Hematopoietic multipotent progenitor cell treated with erythropoietin and hydrocortisone succinate and interleukin-3 and kit ligand, for 8 days (in vitro differentiated cells): ENCODE data around the gene TESPA1.
A peak's percentile ranks its signal among the peaks of the same experiment; 100 is the strongest.
"Not testable (repeated sequence)": the region's sequence is repeated elsewhere in the genome, so short reads cannot be mapped to it uniquely, and the experiment has no call there.

Experiments used
- DNase-seq: peaks from one replicate; pipeline ENCODE4 v3.0.0-alpha.2; 2015

The TESPA1 gene

GRCh38 chr12:54981796-54982195 lies 2.8 kb downstream of the TESPA1 start:
- DNase-seq = no peak

DNA sequence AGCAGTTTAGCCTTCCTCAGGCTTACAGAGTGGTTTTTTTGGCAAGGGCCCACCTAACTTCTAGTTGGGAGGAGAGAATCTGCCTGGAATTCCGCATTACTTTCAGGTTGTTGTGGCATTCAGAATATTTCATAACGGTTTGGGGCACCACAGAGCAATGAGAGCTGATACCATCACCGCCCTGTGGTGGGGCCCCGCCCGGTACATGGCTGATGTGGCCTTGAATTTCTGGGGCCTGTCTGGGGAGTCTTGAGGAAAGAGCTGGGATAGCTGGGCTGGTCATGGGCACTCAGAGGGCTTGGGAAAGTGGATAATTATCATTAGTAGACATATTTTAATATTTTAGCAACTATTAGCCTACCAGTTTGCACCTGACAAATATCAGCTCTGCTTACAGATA lies 4.2 kb downstream of the TESPA1 start:
- peak; percentile 76 for DNase-seq

GRCh38 chr12:54977857-54978256 lies 6.7 kb downstream of the TESPA1 start:
- peak; percentile 73 for DNase-seq

DNA sequence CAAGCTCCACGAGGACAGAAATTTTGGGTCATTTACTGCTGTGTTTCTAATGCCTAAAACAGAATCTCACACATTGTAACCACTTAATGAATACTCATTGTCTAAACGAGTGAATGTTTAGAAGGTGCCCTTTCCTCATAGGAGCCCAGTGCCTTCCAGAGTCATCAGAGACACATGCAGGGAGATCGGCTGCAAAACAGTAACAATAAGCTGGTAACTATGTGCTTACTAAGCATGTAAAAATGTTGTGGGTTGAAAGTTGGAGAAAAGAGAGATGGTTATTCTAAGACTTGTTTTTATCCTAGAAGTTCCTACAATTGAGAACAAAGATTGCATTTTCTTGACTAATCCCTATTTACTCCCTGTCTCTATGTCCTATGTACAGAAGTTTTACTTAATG lies 7.4 kb downstream of the TESPA1 start:
- no peak for DNase-seq

GRCh38 chr12:54975875-54976274 lies 8.7 kb downstream of the TESPA1 start:
- DNase-seq = no peak

- DNase-seq = no peak
Measured at GRCh38 chr12:54975272-54975671, 9.3 kb downstream of the TESPA1 start.

GRCh38 chr12:54974279-54974678 lies 10.3 kb downstream of the TESPA1 start:
- DNase-seq = no peak

DNA sequence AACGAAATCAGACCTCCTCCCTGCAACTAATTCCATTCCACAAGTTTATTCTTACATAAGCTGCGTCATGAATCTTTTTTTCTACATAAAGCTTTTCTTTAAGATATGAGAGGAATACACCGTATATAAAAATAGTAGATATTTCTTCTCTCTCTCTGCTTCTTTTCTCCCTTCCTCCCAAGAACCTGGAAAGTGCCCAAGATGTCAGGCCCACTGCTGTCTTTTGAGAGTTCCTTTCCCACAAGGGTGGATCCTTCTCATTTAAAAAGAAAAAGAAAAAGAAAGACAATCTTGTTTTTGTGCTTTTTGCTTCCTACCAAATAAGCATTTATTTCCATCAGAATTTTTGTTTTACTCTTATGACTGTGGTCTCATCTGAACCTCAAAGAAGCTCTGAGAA lies 11.0 kb downstream of the TESPA1 start:
- no peak for DNase-seq

- DNase-seq = no peak
Measured at GRCh38 chr12:54970741-54971140, 13.8 kb downstream of the TESPA1 start.

GRCh38 chr12:54968181-54968730 lies 16.3 kb downstream of the TESPA1 start:
- no peak for DNase-seq

GRCh38 chr12:54967461-54967860 lies 17.1 kb downstream of the TESPA1 start:
- DNase-seq = peak; percentile 90

- DNase-seq = no peak
Measured at GRCh38 chr12:54961190-54961589, 23.4 kb downstream of the TESPA1 start.

DNA sequence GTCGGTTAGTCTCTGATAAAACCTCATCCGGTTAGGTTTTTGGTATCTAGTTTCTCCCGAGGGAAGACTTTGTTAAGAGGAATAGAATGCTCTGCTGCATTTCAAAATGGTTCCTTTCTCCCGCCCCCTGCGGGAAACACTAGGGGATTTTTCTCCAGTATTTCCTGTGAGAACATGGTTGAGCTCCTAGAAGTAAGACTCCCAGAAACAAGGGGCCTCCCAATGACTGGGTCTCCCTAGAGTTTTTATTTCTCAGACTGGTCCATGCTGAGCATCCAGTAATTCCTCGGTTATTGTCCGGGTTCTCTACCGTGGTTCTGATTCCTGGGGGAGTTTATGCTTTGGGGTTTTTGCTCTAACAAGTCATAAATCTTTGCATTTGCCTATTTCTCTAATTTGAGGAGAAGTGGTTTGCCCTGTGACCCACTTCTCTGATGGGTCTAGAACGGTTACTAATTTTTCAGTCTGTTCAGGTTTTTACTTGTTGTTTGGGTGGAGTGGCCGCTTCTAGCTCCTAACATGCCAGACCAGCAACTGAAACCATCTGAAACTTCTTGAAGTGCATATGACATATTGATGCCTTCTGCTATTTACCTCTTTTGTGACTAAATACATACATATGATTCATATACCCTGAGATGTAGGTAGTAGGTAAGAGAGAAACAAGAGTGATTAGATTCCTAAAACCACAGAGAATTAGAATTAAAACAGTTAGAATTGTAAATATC lies 25.1 kb downstream of the TESPA1 start:
- DNase-seq = no peak

DNA sequence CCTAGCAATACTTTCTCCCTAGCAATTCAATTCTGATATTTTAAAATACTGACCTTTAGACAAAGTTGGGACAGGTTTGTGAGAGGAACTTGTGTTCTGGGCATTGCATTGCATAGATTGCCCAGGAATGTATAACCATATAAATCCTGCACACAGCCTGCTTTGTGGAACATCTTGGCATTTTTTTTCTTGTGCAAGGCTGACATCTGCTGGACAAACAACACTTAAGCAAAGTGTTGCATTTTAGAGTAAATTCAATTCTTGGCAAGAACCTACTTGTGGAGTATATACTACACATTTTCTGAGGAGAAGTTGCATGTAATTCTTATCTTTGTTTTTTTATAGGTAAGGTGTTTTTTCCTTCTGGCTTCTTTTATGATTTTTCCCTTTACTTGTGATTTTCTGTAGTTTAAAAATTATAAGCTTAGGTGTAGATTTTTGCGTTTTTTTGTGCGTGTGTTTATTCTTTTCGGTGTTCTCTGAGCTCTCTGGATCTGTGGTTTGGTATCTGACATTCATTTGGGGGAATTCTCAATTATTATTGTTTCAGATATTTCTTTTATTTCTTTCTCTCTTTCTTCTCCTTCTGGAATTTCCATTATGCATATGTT lies 26.4 kb downstream of the TESPA1 start:
- peak; percentile 80 for DNase-seq

DNA sequence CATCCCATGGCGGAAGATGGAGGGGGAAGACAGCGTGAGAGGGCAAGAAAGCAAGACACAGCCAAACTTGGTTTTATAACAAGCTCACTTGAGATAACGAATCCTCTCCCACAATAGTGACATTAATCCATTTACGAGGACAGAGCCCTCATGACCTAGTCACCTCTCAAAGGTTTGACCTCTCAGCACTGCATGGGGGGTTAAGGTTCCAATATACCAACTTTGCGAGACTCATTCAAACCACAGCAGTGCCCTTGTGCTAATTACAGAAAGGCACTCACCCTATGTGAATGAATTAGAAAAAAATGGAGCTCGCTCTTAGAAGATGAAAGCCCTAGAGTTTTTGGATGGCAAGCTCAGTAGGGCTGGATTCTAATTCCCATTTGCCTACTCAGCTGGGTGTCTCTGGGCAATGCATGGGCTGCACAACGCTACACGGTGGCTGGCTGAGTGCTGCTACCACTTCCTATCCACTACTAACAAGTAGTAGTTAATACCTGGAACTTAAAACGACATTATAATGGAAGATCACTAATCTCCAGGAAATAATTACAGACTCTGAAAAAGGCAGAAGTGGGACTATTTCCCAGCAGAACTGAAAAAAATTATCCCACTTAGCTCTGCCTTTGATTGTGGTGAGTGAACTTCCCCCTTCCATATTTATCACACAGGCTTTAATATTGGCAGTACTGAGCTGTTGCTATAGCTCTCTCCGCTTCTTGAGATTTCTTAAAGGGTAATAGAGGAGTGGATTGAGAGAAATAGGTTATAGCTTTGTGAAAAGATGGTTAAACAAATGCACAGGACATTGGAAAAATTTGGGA lies 27.5 kb downstream of the TESPA1 start:
- DNase-seq = no peak

- no peak for DNase-seq
Measured at GRCh38 chr12:54956322-54956721, 28.2 kb downstream of the TESPA1 start.

DNA sequence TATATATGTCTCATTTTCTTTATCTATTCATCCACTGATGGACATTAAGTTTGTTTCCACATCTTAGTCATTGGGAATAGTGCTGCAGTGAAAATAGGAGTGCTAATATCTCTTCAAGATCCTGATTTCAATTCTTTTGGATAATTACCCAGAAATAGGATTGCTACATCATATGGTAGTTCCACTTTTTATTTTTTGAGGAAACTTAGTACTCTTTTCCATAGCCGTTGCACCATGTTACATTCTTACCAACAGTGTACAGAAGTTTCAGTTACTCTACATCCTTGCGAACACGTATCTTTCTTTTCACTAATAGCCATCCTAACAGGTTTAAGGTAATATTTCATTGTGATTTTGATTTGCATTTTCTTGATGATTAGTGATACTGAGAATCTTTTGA lies 29.8 kb downstream of the TESPA1 start:
- no peak for DNase-seq

DNA sequence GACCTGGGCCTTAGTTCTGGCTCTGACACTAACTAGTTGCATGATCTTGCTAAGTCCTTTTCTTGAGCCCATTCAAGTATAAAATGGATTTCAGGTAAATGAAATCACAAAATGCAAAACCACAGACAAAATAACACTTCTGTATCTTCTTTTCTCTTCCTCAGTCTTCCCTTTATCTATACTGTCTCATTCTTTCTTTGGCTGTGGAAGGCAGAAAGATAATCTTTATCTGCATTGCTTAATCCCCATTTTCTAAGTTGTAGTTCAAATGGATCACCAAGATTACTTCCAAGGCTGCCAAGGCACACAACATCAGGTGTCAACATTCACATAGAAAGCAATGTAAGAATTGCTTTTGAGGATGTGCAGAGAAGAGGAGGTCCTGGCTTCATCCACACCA lies 30.3 kb downstream of the TESPA1 start:
- no peak for DNase-seq

GRCh38 chr12:54950071-54950727 lies 34.4 kb downstream of the TESPA1 start:
- DNase-seq = no peak

- no peak for DNase-seq
Measured at GRCh38 chr12:54949073-54949711, 35.4 kb downstream of the TESPA1 start.

- DNase-seq = no peak
Measured at GRCh38 chr12:54948171-54948570, 36.4 kb downstream of the TESPA1 start.

GRCh38 chr12:54945082-54945481 lies 39.5 kb downstream of the TESPA1 start:
- DNase-seq = no peak

DNA sequence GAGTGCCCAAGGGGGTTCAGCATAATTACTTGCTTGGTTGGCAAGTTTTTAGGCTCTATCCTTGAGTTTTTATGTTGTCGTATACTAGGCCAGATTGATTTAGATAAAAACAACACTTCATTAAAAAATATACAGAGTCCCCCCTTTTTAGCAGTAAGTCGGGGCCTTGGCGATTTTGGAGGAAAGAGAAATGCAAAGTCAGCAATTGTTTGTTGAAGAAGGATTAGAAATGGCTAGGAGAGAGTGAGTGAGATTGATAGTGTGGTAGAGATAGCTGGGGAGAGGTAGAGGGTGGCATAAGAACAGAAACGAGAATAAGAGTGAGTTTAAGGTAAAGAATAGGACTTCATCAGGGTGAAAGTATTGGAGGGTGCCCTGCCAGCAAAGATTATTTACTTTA lies 41.3 kb downstream of the TESPA1 start:
- DNase-seq = not testable (repeated sequence)
